Measurements from ENCODE around the gene LHX4. TPM values are rescaled to one million over a fixed set of nuclear protein-coding genes. Genes with fewer than 3 reads are reported as not detected.

LHX4 gene
- total and polyA plus RNA-seq, 2 of the 13 experiments (the other 11 are each of a cell fraction or from before 2014, with no cell fraction given), result 0.03 to 0.07 TPM

DNA sequence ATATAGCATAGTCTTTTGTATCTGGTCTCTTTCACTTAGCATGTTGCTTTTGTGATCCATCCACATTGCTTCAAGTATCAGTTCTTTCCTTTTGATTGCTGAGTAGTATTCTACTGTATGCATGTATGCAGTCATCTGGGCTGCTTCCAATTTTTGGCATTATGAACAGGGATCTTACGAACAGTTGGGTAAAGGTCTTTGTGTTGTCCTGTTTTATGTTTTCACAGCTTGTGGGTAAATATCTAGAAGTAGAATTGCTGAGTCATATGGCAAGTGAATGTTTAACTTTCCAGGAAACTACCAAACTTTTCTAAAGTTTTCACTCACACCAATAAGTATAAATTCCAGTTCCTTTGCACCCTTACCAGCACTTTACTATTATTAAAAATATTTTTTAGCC, 60.9 kb downstream of the LHX4 start (continued):
- TF ChIP-seq ZNF180 (CRISPR knock-in tag; IDR thresholded peaks at IDR 0.05; ENCODE audit: borderline replicate concordance, low read depth), result no peak
- TF ChIP-seq, protein P1, sequence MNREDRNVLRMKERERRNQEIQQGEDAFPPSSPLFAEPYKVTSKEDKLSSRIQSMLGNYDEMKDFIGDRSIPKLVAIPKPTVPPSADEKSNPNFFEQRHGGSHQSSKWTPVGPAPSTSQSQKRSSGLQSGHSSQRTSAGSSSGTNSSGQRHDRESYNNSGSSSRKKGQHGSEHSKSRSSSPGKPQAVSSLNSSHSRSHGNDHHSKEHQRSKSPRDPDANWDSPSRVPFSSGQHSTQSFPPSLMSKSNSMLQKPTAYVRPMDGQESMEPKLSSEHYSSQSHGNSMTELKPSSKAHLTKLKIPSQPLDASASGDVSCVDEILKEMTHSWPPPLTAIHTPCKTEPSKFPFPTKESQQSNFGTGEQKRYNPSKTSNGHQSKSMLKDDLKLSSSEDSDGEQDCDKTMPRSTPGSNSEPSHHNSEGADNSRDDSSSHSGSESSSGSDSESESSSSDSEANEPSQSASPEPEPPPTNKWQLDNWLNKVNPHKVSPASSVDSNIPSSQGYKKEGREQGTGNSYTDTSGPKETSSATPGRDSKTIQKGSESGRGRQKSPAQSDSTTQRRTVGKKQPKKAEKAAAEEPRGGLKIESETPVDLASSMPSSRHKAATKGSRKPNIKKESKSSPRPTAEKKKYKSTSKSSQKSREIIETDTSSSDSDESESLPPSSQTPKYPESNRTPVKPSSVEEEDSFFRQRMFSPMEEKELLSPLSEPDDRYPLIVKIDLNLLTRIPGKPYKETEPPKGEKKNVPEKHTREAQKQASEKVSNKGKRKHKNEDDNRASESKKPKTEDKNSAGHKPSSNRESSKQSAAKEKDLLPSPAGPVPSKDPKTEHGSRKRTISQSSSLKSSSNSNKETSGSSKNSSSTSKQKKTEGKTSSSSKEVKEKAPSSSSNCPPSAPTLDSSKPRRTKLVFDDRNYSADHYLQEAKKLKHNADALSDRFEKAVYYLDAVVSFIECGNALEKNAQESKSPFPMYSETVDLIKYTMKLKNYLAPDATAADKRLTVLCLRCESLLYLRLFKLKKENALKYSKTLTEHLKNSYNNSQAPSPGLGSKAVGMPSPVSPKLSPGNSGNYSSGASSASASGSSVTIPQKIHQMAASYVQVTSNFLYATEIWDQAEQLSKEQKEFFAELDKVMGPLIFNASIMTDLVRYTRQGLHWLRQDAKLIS (CRISPR knock-in tag; IDR thresholded peaks at IDR 0.05), result no peak
- TF ChIP-seq NFIC (IDR thresholded peaks at IDR 0.05; ENCODE audit: low read length), result peak; percentile 46; the same call in 1 of the 2 replicates
- no peak for TF ChIP-seq PHF21A (CRISPR knock-in tag; IDR thresholded peaks at IDR 0.05)
- no peak for TF ChIP-seq ZBTB8A (CRISPR knock-in tag; IDR thresholded peaks at IDR 0.05; ENCODE audit: borderline replicate concordance, low read depth)
- peak; percentile 89 for TF ChIP-seq ZNF3 (CRISPR knock-in tag; IDR thresholded peaks at IDR 0.05)
- TF ChIP-seq ZNF484 (CRISPR knock-in tag; IDR thresholded peaks at IDR 0.05; ENCODE audit: borderline replicate concordance, low read depth), result no peak
- no peak for TF ChIP-seq KDM5B (CRISPR knock-in tag; IDR thresholded peaks at IDR 0.05; ENCODE audit: borderline replicate concordance)
- TF ChIP-seq ZNF549 (CRISPR knock-in tag; IDR thresholded peaks at IDR 0.05), result no peak
- TF ChIP-seq SYNCRIP (IDR thresholded peaks at IDR 0.05; ENCODE audit: insufficient read depth, low read depth, low read length), result no peak
- TF ChIP-seq KAT2B (IDR thresholded peaks at IDR 0.05; ENCODE audit: borderline replicate concordance, low read depth, low read length), result no peak
- TF ChIP-seq ZMYM4 (CRISPR knock-in tag; IDR thresholded peaks at IDR 0.05), result no peak
- no peak for TF ChIP-seq ZNF879 (CRISPR knock-in tag; IDR thresholded peaks at IDR 0.05)
- TF ChIP-seq CHD4 (IDR thresholded peaks at IDR 0.05; ENCODE audit: borderline replicate concordance, low read length), result no peak
- TF ChIP-seq, protein P2, sequence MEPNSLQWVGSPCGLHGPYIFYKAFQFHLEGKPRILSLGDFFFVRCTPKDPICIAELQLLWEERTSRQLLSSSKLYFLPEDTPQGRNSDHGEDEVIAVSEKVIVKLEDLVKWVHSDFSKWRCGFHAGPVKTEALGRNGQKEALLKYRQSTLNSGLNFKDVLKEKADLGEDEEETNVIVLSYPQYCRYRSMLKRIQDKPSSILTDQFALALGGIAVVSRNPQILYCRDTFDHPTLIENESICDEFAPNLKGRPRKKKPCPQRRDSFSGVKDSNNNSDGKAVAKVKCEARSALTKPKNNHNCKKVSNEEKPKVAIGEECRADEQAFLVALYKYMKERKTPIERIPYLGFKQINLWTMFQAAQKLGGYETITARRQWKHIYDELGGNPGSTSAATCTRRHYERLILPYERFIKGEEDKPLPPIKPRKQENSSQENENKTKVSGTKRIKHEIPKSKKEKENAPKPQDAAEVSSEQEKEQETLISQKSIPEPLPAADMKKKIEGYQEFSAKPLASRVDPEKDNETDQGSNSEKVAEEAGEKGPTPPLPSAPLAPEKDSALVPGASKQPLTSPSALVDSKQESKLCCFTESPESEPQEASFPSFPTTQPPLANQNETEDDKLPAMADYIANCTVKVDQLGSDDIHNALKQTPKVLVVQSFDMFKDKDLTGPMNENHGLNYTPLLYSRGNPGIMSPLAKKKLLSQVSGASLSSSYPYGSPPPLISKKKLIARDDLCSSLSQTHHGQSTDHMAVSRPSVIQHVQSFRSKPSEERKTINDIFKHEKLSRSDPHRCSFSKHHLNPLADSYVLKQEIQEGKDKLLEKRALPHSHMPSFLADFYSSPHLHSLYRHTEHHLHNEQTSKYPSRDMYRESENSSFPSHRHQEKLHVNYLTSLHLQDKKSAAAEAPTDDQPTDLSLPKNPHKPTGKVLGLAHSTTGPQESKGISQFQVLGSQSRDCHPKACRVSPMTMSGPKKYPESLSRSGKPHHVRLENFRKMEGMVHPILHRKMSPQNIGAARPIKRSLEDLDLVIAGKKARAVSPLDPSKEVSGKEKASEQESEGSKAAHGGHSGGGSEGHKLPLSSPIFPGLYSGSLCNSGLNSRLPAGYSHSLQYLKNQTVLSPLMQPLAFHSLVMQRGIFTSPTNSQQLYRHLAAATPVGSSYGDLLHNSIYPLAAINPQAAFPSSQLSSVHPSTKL (CRISPR knock-in tag; IDR thresholded peaks at IDR 0.05), result peak; percentile 83
- no peak for TF ChIP-seq SIN3B (IDR thresholded peaks at IDR 0.05; ENCODE audit: low read length)
- no peak for TF ChIP-seq ZNF569 (CRISPR knock-in tag; IDR thresholded peaks at IDR 0.05; ENCODE audit: borderline replicate concordance)
- no peak for TF ChIP-seq TEAD3 (CRISPR knock-in tag; optimal IDR thresholded peaks at IDR 0.05; ENCODE audit: borderline replicate concordance)
- TF ChIP-seq, protein P3, sequence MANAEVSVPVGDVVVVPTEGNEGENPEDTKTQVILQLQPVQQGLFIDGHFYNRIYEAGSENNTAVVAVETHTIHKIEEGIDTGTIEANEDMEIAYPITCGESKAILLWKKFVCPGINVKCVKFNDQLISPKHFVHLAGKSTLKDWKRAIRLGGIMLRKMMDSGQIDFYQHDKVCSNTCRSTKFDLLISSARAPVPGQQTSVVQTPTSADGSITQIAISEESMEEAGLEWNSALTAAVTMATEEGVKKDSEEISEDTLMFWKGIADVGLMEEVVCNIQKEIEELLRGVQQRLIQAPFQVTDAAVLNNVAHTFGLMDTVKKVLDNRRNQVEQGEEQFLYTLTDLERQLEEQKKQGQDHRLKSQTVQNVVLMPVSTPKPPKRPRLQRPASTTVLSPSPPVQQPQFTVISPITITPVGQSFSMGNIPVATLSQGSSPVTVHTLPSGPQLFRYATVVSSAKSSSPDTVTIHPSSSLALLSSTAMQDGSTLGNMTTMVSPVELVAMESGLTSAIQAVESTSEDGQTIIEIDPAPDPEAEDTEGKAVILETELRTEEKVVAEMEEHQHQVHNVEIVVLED (CRISPR knock-in tag; IDR thresholded peaks at IDR 0.05; ENCODE audit: borderline replicate concordance), result no peak
- TF ChIP-seq, protein P4, sequence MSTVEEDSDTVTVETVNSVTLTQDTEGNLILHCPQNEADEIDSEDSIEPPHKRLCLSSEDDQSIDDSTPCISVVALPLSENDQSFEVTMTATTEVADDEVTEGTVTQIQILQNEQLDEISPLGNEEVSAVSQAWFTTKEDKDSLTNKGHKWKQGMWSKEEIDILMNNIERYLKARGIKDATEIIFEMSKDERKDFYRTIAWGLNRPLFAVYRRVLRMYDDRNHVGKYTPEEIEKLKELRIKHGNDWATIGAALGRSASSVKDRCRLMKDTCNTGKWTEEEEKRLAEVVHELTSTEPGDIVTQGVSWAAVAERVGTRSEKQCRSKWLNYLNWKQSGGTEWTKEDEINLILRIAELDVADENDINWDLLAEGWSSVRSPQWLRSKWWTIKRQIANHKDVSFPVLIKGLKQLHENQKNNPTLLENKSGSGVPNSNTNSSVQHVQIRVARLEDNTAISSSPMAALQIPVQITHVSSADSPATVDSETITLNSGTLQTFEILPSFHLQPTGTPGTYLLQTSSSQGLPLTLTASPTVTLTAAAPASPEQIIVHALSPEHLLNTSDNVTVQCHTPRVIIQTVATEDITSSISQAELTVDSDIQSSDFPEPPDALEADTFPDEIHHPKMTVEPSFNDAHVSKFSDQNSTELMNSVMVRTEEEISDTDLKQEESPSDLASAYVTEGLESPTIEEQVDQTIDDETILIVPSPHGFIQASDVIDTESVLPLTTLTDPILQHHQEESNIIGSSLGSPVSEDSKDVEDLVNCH (CRISPR knock-in tag; IDR thresholded peaks at IDR 0.05), result no peak
